ENCODE measurements around the gene YBX2.
A peak's percentile ranks its signal among the peaks of the same experiment; 100 is the strongest.

Gene YBX2

GRCh38 chr17:7281953-7282751 lies 12.3 kb downstream of the YBX2 start:
- TF ChIP-seq CTCF (IDR thresholded peaks at IDR 0.05; ENCODE audit: low read depth, low read length): no peak
- TF ChIP-seq MYC (IDR thresholded peaks at IDR 0.05; ENCODE audit: low read depth, low read length): no peak
- no peak for TF ChIP-seq POLR2A (IDR thresholded peaks at IDR 0.05; ENCODE audit: extremely low read depth, insufficient read length)
- TF ChIP-seq MAX (IDR thresholded peaks at IDR 0.05; ENCODE audit: low read depth, low read length): no peak
- DNase-seq (ENCODE audit: low read depth): no peak
- no peak overlapping the region for H3K4me3 ChIP-seq (ENCODE audit: low read depth, low read length)

GRCh38 chr17:7281074-7281952 lies 13.1 kb downstream of the YBX2 start, which contains the start of gene SLC2A4:
Gene SLC2A4, plus strand, starts transcription at chr17:7281718. Its CDS starts 217 bp downstream, at chr17:7281935.
- peak within 1 kb of the TSS; percentile 36 for H3K4me3 ChIP-seq (ENCODE audit: low read depth, low read length)
- TF ChIP-seq MYC (IDR thresholded peaks at IDR 0.05; ENCODE audit: low read depth, low read length): peak; percentile 79
- TF ChIP-seq CTCF (IDR thresholded peaks at IDR 0.05; ENCODE audit: low read depth, low read length): no peak
- TF ChIP-seq MAX (IDR thresholded peaks at IDR 0.05; ENCODE audit: low read depth, low read length): peak; percentile 87

GRCh38 chr17:7280519-7281073 lies 13.8 kb downstream of the YBX2 start:
- H3K4me3 ChIP-seq (ENCODE audit: low read depth, low read length): peak overlapping the region; percentile 36
- peak; percentile 87 for DNase-seq (ENCODE audit: low read depth)
- TF ChIP-seq MAX (IDR thresholded peaks at IDR 0.05; ENCODE audit: low read depth, low read length) (peak; percentile 83), CTCF (IDR thresholded peaks at IDR 0.05; ENCODE audit: low read depth, low read length) (peak; percentile 70), MYC (IDR thresholded peaks at IDR 0.05; ENCODE audit: low read depth, low read length) (peak; percentile 86), POLR2A (IDR thresholded peaks at IDR 0.05; ENCODE audit: extremely low read depth, insufficient read length) (no peak)

More at GRCh38 chr17:7281074-7281952, 13.1 kb downstream of the YBX2 start, which contains the start of gene SLC2A4:
- DNase-seq (ENCODE audit: low read depth): peak; percentile 91

- TF ChIP-seq MYC (IDR thresholded peaks at IDR 0.05; ENCODE audit: low read depth, low read length) (no peak), POLR2A (IDR thresholded peaks at IDR 0.05; ENCODE audit: extremely low read depth, insufficient read length) (no peak), CTCF (IDR thresholded peaks at IDR 0.05; ENCODE audit: low read depth, low read length) (no peak), MAX (IDR thresholded peaks at IDR 0.05; ENCODE audit: low read depth, low read length) (no peak)
- DNase-seq (ENCODE audit: low read depth): no peak
- no peak overlapping the region for H3K4me3 ChIP-seq (ENCODE audit: low read depth, low read length)
Observed at GRCh38 chr17:7279448-7279847, 15.0 kb downstream of the YBX2 start.

GRCh38 chr17:7266784-7267183 lies 27.7 kb downstream of the YBX2 start:
- no peak overlapping the region for H3K4me3 ChIP-seq (ENCODE audit: low read depth, low read length)
- DNase-seq (ENCODE audit: low read depth): no peak
- TF ChIP-seq CTCF (IDR thresholded peaks at IDR 0.05; ENCODE audit: low read depth, low read length): no peak
- TF ChIP-seq POLR2A (IDR thresholded peaks at IDR 0.05; ENCODE audit: extremely low read depth, insufficient read length): no peak
- TF ChIP-seq MAX (IDR thresholded peaks at IDR 0.05; ENCODE audit: low read depth, low read length): no peak
- TF ChIP-seq MYC (IDR thresholded peaks at IDR 0.05; ENCODE audit: low read depth, low read length): no peak
